Stomach (tissue), 9 donors: Measurements from ENCODE around the gene RSAD1. TPM values are rescaled to one million over a fixed set of nuclear protein-coding genes. Genes with fewer than 3 reads are reported as not detected.

ENCODE experiments used
- DNase-seq, 2 donors: peaks; one replicate each; pipeline versions ENCODE4 v3.0.0 to v3.0.0-alpha.2; 2013 to 2019
- H3K27ac ChIP-seq, 5 donors: fragments of 200-600 bp in 4 of 5; sonication (generic) in 4 of 5; one replicate each; pipeline ENCODE4 v1.5.1; 2013 to 2019; ENCODE audit warnings: mild to moderate bottlenecking in 1 of 5, moderate library complexity in 1 of 5
- H3K27me3 ChIP-seq, 3 donors: fragments of 200-600 bp; sonication (generic); one replicate each; pipeline ENCODE4 v1.5.1; 2017 to 2019; ENCODE audit warnings: mixed run types in 1 of 3
- H3K36me3 ChIP-seq, 4 donors: fragments of 200-600 bp; sonication (generic); 1 replicate in 3 of 4; 2 replicates in 1 of 4; pipeline ENCODE4 v1.5.1; 2016 to 2019
- H3K4me1 ChIP-seq, 4 donors: fragments of 200-600 bp; sonication (generic); one replicate each; pipeline ENCODE4 v1.5.1; 2016 to 2019
- H3K4me3 ChIP-seq, 4 donors: fragments of 200-600 bp; sonication (generic) in 3 of 4; one replicate each; pipeline ENCODE4 v1.5.1; 2016 to 2019; ENCODE audit warnings: mild to moderate bottlenecking in 1 of 4
- H3K9me3 ChIP-seq, 4 donors: fragments of 200-600 bp; sonication (generic); one replicate each; pipeline ENCODE4 v1.5.1; 2016 to 2019
- EP300 ChIP-seq: sonication (generic); formaldehyde crosslinking; IDR thresholded peaks from one replicate; pipeline ENCODE4 v1.6.1; 2017; ENCODE audit warnings: antibody characterized with exemption
- POLR2A ChIP-seq, 4 donors: fragments of 450-650 bp; IDR thresholded peaks; one replicate each; pipeline ENCODE4 v1.6.1; 2016; ENCODE audit warnings: antibody characterized with exemption in 4 of 4, control low read depth in 2 of 4, mild to moderate bottlenecking in 1 of 4, moderate library complexity in 1 of 4
- POLR2AphosphoS5 ChIP-seq, 3 donors: sonication (generic); formaldehyde crosslinking; IDR thresholded peaks; one replicate each; pipeline ENCODE4 v1.6.1; 2016; ENCODE audit warnings: antibody characterized with exemption in 3 of 3
- WGBS, 5 donors: extraction: QIAGEN DNeasy Blood & Tissue Kit in 3 of 5; methylation state at CpG; one replicate each; pipeline versions ENCODE4 v1.1.5 to v1.1.7; 2013 to 2018; 5-methylcytosine and 5-hydroxymethylcytosine counted together
- intact Hi-C: fragments of 100-400 bp; cut with DNase I; formaldehyde crosslinking; loops from one replicate; pipeline ENCODE4 v1.15.1; 2023; ENCODE audit warnings: low total_unique reads
- polyA plus RNA-seq, 3 donors: library from polyadenylated mRNA; stranded (reverse); fragments of 200-250 nt; gene quantifications; one replicate each; pipeline ENCODE4 v1.2.3, GENCODE V29; 2013
- total RNA-seq, 5 donors: library from RNA; depleted of rRNA; stranded (reverse); fragments of >200 nt; gene quantifications; one replicate each; pipeline versions ENCODE4 v1.1.0 to v1.2.3, GENCODE V29; 2014 to 2016
- TF ChIP-seq, protein P1 (sequence below), 7 experiments: fragments of 450-650 bp in 4 of 7; fragments of 200-600 bp in 3 of 7; sonication (generic) in 3 of 7; IDR thresholded peaks; one replicate each; pipeline ENCODE4 v1.5.1; 2016 to 2019; ENCODE audit warnings: antibody characterized with exemption in 7 of 7, control low read depth in 2 of 7, mild to moderate bottlenecking in 1 of 7
- donor health status: healthy with polysubstance abuse.
- donor health status: Bipolar disorder and iron deficiency.
- donor health status: healthy.

The RSAD1 gene
- total and polyA plus RNA-seq, 8 donors = 18.7 to 54.8 (median 26.3) TPM

DNA sequence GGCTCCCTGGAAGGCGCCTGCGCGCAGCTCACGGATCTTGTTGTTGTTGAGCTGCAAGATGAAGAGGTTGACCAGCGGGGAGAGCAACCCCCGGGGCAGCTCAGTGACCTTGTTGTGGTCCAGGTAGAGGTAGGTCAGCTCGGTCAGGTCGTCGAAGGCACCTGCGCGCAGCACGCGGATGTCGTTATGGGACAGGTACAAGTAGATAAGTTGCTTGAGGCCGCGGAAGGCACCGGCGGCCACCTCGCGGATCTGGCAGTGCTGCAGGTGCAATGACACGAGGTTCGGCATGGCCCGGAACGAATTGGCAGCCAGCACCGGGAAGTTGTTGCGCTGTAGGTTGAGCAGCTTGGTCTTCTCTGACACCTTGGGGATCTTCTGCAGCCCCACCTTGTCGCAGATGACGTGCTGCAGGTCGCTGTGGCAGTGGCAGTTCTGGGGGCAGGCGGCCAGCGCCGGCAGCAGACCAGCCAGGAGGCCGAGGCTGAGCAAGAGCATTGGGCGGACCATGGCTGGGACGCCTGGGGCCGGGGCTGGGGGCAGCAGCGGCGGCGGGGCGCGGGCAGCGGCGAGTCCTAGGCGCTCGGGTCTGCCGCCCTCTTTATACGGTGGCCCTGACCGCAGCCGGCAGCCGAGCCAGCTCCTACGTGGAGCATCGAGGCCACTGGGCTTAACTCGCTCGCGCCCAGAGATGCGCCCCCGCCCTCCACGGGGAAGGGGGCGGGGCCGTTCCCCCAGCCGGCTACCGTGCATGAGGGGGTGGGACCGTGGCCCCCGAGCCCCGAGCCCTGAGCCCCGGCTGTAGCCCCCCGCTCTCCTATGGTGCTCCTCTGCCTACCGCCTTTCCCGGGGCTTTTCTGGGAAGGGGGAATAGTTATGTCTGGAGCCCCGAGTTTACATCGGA, 10.1 kb upstream of the RSAD1 start, which contains the start of gene CHAD:
CHAD (minus strand) TSS at position 577 of the 904 bp plus-strand sequence; CDS start at position 510, 67 bp downstream.
- Histone ChIP-seq H3K27ac (peak within 1 kb of the TSS in 1 of 5 donors; percentile 75), H3K36me3 (peaks cover 0 to 49% (median 37%) of the 10 kb centered on the region in 4 donors), H3K9me3 (no peaks in the 10 kb centered on the region), H3K4me3 (peak within 1 kb of the TSS; percentile 33 to 42 (median 35)), H3K27me3 (peaks cover 0 to 35% (median 12%) of the 10 kb centered on the region in 3 donors), H3K4me1 (peaks cover 26 to 43% (median 36%) of the 10 kb centered on the region in 4 donors)
- intact Hi-C loops = no loop called here
- DNase-seq = peak in 1 of 2 donors; percentile 66
- WGBS, 5 donors = 29 to 49% (median 33%) methylated on average over 41 to 71 of the region's 71 CpGs
- TF ChIP-seq EP300 = no peak
- no peak for TF ChIP-seq POLR2A (IDR thresholded peaks at IDR 0.05)
- TF ChIP-seq, protein P1, sequence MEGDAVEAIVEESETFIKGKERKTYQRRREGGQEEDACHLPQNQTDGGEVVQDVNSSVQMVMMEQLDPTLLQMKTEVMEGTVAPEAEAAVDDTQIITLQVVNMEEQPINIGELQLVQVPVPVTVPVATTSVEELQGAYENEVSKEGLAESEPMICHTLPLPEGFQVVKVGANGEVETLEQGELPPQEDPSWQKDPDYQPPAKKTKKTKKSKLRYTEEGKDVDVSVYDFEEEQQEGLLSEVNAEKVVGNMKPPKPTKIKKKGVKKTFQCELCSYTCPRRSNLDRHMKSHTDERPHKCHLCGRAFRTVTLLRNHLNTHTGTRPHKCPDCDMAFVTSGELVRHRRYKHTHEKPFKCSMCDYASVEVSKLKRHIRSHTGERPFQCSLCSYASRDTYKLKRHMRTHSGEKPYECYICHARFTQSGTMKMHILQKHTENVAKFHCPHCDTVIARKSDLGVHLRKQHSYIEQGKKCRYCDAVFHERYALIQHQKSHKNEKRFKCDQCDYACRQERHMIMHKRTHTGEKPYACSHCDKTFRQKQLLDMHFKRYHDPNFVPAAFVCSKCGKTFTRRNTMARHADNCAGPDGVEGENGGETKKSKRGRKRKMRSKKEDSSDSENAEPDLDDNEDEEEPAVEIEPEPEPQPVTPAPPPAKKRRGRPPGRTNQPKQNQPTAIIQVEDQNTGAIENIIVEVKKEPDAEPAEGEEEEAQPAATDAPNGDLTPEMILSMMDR (IDR thresholded peaks at IDR 0.05) = no peak
- no peak for TF ChIP-seq POLR2AphosphoS5 (IDR thresholded peaks at IDR 0.05)

DNA sequence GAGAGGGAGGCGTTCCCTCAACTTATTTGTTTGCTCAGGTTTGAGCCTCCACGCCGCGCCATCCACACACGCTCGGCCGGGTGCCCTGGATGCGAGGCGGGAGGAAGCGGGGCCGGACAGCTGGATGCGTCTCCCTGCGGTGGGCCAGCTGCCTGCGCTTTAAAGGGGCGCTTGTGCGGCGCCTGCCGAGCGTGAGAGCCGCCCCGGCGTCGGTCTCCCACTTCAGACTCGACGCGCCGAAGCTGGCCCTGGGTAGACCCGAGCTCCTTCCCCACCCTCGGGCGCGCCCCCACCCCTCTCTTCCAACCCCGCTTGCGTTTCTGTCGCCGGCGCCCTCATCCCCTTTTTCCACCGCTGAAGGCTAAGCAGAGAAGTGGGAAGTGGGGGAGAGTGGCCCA, 9.5 kb upstream of the RSAD1 start:
- TF ChIP-seq POLR2A (IDR thresholded peaks at IDR 0.05) = no peak
- TF ChIP-seq, protein P1 (IDR thresholded peaks at IDR 0.05) = no peak
- TF ChIP-seq POLR2AphosphoS5 (IDR thresholded peaks at IDR 0.05) = no peak
- TF ChIP-seq EP300 = no peak
- Histone ChIP-seq H3K36me3 (peaks cover 0 to 49% (median 42%) of the 10 kb centered on the region in 4 donors), H3K27me3 (peaks cover 0 to 35% (median 12%) of the 10 kb centered on the region in 3 donors), H3K9me3 (no peaks in the 10 kb centered on the region), H3K4me3 (peak overlapping the region; percentile 33 to 42 (median 35)), H3K27ac (no peak overlapping the region), H3K4me1 (peaks cover 29 to 43% (median 34%) of the 10 kb centered on the region in 4 donors)
- WGBS, 5 donors = 9 to 22% (median 12%) methylated on average over 27 to 37 of the region's 37 CpGs
- DNase-seq = peak in 1 of 2 donors; percentile 61
- intact Hi-C loops = no loop called here

DNA sequence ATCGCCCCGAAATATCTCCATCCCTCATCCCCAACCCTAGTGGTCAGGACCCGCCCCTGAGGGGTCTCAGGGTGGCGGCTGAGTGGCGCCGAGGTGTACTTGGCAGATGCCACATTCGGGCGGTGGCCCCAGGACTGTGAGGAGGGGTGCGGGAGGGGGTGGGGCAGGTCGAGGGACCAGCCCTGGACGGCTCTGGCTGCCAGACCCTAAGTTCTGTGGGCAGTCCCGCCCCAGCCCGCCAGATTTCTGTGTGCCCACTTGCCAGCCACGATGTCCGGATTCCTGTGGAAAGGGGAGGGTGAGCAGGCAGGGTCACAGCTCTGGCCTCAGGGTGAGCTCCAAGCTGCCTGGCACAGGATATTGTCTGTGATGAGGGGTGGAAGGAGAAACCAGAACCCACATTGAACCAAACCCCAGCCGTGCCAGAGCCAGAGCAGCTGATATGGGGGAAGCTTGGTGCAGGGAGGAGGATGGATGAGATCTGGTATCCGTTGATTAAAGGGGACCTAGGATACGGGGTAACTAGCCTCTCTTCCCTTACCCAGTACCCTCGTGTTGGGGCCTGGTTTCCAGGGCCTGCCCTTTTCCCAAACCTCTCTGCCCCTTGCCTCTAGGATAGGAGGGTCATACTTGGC, 8.9 kb upstream of the RSAD1 start:
- peaks cover 0 to 35% (median 12%) of the 10 kb centered on the region in 3 donors for H3K27me3 ChIP-seq
- peaks cover 31 to 40% (median 34%) of the 10 kb centered on the region in 4 donors for H3K4me1 ChIP-seq
- 60 to 77% (median 68%) methylated on average over 17 to 19 of the region's 19 CpGs for WGBS, 5 donors
- TF ChIP-seq, protein P1 (IDR thresholded peaks at IDR 0.05) = no peak
- TF ChIP-seq POLR2A (IDR thresholded peaks at IDR 0.05) = no peak
- TF ChIP-seq POLR2AphosphoS5 (IDR thresholded peaks at IDR 0.05) = no peak
- TF ChIP-seq EP300 = no peak
- no peak for DNase-seq
- H3K9me3 ChIP-seq = no peaks in the 10 kb centered on the region
- H3K4me3 ChIP-seq = peak overlapping the region in 1 of 4 donors; percentile 42
- H3K27ac ChIP-seq = no peak overlapping the region
- intact Hi-C loops = loop anchor here (10.0 kb wide), 1 partner anchor 105 kb away; no protein-coding TSS in a partner anchor
- H3K36me3 ChIP-seq = peaks cover 0 to 48% (median 42%) of the 10 kb centered on the region in 4 donors

DNA sequence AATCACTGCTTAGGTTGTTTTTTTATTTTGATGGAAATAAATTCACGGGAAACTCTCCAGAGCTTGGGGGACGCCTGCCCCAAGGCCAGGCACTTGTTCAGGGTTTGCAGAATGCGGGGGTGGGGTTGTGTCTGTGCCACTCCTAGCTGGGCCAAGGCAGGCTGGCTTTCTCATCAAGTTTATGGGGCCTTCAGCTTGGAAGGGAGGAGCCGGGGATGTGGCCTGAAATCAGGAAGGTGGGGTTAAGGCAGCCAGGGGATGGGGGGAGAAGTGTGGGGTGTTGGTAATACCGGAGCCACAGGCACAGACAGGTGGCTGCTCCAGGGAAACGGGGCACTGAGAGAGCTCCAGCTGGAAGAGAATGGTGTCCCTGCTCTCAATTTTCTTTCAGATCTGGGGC, 8.2 kb upstream of the RSAD1 start:
- no peak for DNase-seq
- WGBS, 5 donors = 71 to 87% (median 85%) methylated on average over 6 of the region's 6 CpGs
- H3K4me3 ChIP-seq = no peak overlapping the region
- H3K36me3 ChIP-seq = peaks cover 0 to 44% (median 36%) of the 10 kb centered on the region in 4 donors
- H3K4me1 ChIP-seq = peaks cover 31 to 37% (median 35%) of the 10 kb centered on the region in 4 donors
- H3K27ac ChIP-seq = no peak overlapping the region
- intact Hi-C loops = loop anchor here (10.0 kb wide), 1 partner anchor 106 kb away; no protein-coding TSS in a partner anchor
- no peaks in the 10 kb centered on the region for H3K9me3 ChIP-seq
- peaks cover 0 to 35% (median 12%) of the 10 kb centered on the region in 3 donors for H3K27me3 ChIP-seq
- no peak for TF ChIP-seq POLR2A (IDR thresholded peaks at IDR 0.05)
- no peak for TF ChIP-seq POLR2AphosphoS5 (IDR thresholded peaks at IDR 0.05)
- TF ChIP-seq, protein P1 (IDR thresholded peaks at IDR 0.05) = no peak
- TF ChIP-seq EP300 = no peak
